DLD1 (cell line): ENCODE results near the gene ANKRD33B.

Experiments
- in situ Hi-C: cut with HindIII; loops from 2 replicates; pipeline ENCODE4 v1.10.0; 2017; ENCODE audit warnings: low sequenced_read_pairs

Gene ANKRD33B

DNA sequence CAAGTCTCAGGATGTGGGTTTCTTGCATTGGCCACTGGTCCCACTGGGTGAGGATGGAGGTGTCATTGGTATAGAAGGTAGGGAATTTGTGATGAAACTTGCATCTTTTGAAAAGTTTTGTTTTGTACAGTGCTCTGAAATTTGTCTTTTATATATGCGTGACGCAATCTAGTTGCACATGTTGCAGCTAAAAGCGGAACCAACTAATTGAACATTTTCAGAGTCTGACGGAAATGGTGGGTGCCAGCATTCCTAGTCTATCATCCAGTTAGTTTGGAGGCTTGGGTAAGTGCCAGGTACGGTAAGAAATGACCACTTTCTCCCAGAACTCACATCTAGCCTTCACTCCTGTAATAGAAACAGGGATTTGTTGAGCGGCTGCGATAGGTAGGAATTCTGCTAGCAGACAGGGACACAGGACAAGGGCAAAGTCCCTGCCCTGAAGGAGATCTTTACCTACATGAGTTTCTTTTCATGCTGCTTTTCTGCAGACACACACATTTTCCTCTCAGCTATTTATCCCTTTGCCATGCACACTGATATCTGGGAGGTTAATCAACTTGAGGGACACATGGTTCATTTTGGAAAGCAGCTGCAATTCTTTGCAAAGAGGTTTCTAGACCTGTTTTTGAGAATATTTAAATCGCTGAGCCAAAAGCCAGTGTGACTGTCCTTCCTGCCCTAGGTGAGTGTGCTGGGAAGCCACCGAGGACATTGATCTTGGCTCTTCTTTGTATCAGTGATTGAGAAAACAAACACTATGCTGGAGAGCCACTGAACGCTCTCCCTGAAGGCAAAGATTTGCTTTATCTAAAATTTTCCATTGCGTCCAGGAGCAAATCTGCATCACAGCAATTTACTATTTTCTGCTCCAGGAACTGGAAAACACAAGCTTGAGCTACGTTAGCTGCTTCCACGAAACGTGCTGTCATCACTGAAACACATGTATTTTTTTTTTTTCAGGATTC lies 107.5 kb downstream of the ANKRD33B start:
- in situ Hi-C loops, result no loop called here

DNA sequence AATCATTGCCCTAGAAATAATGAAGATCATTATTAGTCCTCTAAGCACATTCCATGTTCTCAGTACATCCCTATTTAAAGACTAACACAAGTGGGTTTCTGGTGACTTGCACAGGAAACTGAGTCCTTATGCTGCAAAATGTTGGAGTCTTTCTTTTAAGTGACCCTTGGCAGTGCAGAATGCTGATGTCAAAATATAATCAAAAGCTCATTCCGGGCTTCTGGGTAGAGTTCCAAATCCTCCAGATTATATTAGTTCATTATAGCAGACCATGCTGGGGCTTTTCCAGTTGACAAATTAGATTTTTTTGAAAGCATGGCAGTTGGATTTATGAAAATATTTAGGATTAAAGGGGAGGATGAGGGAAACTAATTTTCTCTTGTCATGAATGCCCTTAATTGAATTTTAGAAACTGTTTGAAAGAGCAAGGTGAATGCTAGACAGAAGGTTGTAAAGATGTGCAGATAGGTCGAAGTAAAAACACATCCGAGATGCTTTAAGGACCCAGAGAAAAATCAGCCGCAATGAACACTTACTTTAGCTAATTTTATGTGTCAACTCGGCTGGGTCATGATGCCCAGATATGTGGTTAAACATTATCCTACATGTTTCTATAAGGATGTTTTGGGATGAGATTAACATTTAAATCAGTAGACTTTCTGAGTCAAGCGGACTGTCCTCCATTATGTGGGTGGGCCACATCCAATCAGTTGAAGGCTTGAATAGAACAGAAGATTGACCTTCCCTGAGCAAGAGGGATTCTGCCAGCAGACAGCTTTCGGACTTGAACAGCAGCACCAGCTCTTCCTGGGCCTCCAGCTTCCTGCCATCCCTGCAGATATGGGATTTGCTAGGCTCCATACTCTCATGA lies 108.5 kb downstream of the ANKRD33B start:
- in situ Hi-C loops, result no loop called here

DNA sequence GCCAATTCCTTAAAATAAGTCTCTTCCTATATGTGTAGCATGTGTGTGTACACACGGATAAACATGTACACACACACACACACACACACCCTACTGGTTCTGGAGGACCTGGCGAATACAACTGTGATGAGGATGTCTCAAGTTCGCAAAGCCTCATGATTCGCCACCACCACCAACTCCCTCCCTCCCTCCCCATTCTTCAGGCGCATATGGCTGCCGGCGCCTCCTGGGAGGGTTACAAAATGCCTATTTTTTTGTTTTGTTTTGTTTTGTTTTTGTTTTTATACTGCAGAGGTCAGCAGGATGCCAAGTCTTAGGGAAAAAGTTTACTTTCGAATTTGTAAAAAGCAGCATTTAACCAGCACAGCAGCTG lies 109.1 kb downstream of the ANKRD33B start:
- in situ Hi-C loops, result no loop called here

DNA sequence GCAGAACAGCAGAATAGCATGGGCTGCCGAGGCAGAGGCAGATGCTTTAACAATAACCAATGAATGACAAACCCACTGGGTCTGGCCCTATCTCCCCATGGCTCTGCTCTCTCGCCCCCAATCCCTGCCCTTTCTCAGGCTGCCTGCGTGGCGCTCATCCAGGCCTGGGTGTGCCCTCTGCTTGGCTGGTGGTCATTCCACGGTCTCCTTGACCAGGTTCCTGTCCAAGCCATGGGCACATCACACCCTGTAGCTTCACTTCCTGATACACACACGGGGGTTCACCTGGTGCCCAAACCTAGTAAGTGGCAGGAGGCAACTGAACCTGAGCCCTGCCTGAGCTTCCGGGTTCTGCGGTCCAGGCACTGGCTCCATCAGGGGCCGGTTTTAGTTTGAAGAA lies 109.5 kb downstream of the ANKRD33B start:
- in situ Hi-C loops, result no loop called here

DNA sequence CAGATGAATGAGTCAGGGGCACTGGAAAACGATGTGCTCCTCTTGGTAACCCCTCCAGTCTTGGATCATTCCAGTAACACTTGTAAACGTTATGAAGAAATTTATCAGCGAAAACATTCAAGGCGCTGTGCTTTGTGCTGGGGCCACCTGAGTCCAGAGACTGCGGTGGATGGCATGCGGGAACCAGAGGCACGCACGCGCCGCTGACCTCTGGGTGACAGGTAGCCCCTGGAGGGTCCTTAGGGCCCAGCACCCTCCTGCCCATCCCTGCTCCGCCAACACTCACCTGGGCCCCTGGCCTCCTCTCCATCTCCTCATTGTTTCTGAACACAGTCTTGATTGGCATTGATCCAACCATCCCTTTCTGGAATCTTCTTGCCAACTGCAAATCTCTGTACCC lies 110.2 kb downstream of the ANKRD33B start:
- in situ Hi-C loops, result no loop called here

DNA sequence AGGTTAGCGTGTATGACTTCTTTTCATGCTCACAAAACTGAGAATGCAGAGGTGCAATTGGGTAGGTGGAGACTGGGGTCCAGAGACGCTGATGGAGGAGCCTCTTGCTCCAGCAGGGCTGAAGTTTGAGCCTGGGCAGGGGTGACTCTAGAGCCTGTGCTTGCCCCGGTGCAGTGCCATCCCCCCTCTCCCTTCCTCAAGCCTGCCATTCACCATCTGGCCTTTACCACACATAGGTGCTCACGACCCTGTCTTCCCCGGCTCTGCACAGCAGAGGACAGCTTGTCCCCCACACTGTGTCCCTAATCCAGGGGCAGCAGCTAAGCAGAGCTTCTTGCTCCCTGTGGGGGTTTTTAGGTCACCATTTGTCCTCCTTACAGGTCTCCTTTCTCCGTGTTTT lies 110.7 kb downstream of the ANKRD33B start:
- in situ Hi-C loops, result no loop called here

DNA sequence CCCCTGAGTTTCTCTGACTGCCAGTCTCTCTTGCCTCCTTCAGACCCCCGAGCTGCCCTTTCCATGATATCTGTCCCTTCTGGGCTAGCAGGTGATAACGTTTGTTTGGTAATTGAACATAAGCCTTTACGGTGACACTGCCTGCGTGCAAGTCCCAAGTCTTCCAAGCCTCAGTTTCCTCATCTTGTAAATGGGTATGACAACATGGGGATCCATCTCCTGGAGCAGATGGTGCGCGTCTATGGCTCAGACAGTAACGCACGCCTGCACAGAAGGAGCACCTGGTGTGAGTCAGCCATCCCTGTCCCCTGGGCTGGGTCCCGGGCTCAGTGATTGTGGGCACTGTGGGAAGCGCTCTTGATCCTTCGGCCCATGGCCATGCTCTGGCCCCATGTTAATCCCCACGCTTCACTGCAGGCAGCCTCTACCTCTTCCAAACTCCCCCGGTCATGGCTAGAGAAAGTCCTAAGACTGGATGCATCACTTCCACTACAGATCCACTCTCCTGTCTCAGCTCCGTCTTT lies 111.4 kb downstream of the ANKRD33B start:
- in situ Hi-C loops, result no loop called here

DNA sequence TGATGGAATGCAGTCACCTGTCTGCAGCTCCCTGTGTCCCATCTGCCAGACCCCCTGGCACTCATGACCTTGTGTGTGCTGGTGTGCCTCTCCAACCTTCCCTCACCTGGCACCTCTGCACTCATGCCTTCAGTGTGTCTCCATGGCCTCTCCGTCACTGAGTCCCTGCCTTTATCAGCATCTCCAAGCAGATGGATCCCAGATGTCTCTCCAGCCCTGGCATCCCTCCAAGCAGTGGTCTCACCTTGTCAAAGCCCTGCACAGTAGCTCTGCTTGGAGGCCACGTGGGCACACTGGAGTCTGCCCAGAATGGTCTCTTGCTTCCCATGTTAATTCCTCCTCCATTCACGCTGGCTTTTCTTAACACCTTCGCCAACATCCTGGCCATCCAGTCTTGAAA lies 112.4 kb downstream of the ANKRD33B start:
- in situ Hi-C loops, result no loop called here

DNA sequence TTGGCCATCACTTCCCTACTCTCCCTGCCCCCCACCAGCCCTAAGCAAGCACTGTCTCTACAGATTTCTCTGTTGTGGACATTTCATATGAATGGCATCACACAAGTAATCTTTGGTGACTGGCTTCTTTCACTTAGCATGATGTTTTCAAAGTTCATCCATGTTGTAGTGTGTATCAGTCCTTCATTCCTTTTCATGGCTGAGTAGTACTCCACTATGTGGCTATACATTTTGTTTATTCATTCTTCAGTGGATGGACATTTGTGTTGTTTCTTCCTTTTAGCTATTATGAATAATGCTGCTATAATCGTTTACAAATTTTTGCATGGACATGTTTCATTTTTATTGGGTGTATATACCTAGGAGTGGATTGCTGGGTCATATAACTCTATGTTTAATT lies 113.1 kb downstream of the ANKRD33B start:
- in situ Hi-C loops, result no loop called here

DNA sequence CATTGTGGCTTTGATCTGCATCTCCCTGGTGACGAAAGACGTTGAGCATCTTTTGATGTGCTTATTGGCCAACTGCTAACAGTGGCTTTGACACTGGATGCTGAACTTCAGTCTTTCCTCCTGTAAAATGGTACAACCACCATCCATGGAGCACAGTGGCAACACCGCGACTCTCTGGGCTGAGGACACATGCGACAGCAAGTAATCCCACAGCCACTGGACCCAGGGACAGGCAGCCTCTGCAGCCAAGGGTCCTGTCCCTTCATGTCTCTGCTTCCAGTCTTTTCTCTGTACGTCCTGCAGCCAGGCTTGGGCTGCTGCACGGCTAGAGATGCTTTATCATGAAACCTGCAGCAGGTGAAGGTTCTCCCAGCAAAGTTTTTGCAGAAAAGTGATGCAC lies 113.7 kb downstream of the ANKRD33B start:
- in situ Hi-C loops, result no loop called here

DNA sequence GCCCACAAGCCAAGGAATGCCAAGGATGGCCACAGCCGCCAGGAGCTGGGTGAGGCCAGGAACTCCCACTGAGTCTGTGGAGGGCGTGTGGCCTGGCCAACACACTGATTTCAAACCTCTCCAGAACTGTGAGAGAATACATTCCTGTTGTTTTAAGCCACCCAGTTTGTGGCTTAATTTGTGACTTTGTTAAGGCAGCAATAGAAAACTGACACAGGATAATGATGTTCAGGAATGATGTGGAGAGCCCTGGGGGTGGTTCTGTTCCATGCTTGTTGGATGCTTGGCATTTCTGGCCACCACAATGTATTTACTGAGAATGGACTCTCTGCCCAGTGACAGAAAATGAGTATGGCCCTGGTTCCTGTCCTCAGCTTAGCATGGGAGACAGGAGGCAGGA lies 114.4 kb downstream of the ANKRD33B start:
- in situ Hi-C loops, result no loop called here

DNA sequence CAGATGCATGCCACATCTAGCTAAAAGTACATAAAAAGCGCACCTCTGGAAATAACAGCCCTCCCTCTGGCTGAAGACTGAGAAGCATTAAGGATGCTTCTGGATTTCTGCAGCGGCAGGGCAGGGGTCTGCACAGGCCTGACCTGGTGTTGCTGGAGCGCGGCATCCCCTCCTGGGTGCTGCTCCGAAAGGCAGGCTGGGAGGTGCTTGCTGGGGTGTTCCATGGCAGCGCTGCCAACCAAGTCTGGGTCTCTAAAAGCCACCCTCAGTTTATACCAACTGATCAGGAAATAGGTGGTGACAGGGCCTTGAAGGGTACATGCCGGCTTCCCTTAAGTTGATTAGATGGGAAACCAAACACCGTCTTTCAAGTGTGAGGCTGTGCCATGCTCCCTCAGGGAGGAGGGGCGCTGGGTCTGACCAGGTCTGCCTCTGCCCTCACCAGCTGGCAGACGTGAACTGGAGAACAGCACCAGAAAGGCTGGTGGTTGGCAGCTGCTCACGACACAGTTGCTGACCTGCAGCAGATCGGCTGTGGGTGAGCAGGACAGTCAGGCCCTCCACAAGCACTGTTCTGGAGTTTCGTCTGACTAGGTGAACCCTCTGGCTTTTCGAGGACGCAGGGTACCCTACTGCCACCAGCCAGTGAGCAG lies 115.6 kb downstream of the ANKRD33B start:
- in situ Hi-C loops, result no loop called here

DNA sequence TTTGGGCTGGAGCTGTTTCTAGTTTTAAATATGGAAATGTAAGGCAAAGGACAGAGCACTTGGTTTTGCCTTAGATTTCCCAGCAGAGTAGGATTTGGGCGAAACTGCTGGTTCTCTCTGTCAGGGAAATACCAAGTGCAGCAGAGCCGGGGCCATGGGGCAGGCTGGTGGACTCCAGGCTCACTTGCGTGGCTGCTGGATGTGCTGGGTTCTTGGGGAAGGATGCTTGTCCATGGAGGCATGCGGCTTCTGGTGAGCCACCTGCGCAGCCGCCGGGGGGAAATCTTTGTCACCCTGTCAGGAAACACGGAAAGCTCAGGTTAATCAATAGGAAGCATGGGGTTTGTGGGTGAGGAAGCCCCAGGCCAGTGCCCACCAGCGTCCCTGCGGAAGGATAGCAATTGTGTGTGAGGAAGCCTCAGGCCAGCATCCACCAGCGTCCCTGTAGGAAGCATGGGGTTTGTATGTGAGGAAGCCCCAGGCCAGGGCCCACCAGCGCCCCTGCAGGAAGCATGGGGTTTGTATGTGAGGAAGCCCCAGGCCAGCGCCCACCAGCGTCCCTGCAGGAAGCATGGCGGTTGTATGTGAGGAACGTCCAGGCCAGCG lies 117.1 kb downstream of the ANKRD33B start:
- in situ Hi-C loops, result no loop called here

DNA sequence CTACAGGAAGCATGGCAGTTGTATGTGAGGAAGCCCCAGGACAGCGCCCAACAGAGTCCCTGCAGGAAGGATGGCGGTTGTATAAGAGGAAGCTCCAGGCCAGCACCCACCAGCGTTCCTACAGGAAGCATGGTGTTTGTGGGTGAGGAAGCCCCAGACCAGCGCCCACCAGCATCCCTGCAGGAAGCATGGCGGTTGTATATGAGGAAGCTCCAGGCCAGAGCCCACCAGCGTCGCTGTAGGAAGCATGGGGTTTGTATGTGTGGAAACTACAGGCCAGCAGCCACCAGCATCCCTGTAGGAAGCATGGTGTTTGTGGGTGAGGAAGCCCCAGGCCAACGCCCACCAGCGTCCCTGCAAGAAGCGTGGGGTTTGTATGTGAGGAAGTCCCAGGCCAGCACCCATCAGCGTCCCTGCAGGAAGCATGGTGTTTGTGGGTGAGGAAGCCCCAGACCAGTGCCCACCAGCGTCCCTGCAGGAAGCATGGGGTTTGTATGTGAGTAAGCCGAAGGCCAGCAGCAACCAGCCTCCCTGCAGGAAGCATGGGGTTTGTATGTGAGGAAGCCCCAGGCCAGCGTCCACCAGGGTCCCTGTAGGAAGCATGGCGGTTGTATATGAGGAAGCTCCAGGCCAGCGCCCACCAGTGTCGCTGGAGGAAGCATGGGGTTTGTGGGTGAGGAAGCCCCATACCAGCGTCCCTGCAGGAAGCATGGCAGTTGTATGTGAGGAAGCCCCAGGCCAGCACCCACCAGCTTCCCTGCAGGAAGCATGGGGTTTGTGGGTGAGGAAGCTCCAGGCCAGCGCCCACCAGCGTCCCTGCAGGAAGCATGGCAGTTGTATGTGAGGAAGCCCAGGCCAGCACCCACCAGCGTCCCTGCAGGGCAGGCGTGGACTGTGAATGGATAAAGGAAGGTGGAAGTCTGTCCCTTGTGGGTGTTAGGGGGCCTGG lies 118.1 kb downstream of the ANKRD33B start:
- in situ Hi-C loops, result no loop called here

DNA sequence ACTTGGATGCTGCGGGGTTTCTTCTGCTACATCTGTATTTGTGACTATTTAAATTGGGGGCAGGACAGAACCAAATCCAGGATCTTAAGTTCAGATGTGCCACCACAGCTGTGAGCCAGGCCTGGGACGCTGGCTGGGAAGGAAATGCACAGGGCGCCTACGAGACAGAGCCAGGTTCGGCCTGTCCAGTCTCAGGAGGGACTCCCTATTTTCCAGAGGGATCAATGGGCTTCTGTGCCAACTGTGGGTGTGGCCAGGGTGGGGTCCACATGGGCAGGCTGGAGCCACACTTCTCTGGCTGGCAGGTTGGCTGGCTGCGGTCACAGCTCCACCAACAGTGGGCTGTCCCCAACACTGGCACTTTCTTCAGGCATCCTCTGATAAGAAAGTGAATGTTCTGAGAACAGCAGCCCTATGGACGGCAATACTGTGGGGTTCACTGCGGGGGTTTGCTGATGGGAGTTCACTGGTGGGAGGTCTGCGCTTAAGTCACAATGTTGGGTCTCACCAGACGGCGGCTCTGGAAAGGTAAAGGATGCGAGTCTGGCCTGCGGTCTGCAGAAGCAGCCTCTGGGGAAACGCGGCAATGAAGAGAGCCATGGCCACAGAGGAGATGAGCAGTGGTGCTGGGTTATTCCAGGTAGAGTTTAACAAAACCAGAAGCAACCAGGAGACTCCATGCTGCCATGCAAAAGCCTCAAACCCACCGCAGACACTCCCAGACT lies 119.1 kb downstream of the ANKRD33B start:
- in situ Hi-C loops, result no loop called here

DNA sequence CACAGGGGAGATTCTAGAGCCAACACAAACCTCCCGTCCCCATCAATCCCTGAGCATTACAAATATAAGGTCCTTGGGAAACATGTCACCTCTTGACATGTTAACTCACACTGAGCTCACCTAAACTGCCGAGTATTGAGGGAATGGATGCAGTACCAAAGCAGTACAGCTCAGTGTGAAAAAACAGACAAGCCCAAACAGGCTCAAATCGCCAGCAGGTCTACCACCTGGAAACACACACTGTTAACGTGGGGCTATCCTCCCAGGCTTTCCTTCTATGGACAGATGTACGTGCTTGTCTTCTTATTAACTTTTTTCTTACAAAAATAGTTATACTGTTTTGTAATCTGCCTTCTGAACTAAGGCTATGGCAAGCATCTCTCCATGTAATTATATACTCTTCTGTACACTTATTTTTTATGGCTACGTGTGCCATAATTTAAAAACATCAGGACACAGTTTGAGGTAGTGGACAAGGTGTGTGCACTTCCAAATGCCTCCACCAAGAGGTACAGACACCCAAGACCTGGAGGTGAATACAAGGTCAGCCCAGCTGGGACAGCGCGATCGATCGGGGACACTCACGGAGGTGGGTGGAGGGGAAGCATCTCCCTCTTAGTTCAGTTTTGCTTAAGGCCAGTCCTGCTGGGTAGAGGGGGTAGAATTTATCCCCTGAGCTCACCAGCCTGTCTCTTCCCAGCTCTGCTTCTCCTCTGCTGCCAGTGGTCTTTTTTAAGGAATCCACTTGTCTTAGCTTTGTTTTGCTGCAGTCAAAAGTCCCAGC lies 120.6 kb downstream of the ANKRD33B start:
- in situ Hi-C loops, result no loop called here

DNA sequence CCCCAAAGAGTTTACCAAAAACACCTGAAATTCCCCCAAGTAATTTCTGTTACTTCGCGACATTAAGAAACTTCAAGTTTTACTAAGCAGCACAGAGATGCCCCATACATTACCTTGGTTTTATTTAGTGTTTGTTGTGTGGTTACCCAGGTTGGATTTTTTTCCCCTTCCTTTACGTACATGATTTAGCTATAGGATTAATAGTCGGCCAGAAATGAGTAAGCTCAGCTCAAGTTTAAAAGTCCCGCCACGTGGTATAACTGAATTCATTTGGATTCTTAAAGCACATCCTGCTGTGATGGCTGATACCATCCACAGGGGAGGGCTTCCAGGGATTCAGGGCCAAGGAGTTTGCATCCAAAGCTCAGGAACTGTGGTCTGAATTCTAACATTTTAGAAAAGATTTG lies 121.2 kb downstream of the ANKRD33B start:
- in situ Hi-C loops, result no loop called here

DNA sequence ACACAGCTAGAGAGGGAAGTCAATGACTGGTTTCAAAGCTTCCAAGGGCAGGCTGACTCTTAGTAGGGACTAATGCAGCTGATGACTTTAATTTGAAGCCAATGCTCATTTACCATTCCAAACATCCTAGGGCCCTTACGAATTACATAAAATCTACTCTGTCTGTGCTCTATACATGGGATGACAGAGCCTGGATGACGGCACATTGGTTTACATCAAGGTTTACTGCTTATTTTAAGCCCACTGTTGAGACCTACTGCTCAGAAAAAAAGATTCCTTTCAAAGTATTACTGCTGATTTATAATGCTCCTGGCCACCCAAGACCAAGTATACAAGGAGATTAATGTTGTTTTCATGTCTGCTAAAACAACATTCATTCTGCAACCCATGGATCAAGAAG lies 123.0 kb downstream of the ANKRD33B start:
- in situ Hi-C loops, result no loop called here
